Measurements from ENCODE around the gene CRLF1. TPM values are rescaled to one million over a fixed set of nuclear protein-coding genes. Genes with fewer than 3 reads are reported as not detected.

CRLF1 gene
- total RNA-seq, 1 donor from 2014 or later = 16.5 TPM

DNA sequence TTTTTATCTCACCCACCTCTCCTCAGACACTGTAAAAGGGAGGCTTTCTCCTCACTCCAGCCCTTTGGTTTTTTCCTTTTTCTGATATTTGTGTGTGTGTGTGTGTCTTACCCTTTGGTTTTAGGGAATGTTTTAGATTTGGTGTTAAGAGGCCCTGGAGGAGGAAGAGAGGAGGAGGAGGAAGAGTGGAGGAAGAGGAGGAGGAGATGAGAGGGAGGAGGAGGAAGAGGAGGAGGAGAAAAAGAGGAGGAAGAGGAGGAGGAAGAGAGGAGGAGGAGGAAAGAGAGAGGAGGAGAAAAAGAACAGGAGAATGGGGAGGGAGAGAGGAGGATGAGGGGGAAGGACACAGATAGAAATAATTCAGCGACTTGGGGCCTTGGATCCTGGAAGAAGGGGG lies 40.8 kb upstream of the CRLF1 start:
- peaks cover 5% of the 10 kb centered on the region for H3K27me3 ChIP-seq (ENCODE audit: control insufficient read depth, insufficient read depth, low read length)
- TF ChIP-seq, protein P1, sequence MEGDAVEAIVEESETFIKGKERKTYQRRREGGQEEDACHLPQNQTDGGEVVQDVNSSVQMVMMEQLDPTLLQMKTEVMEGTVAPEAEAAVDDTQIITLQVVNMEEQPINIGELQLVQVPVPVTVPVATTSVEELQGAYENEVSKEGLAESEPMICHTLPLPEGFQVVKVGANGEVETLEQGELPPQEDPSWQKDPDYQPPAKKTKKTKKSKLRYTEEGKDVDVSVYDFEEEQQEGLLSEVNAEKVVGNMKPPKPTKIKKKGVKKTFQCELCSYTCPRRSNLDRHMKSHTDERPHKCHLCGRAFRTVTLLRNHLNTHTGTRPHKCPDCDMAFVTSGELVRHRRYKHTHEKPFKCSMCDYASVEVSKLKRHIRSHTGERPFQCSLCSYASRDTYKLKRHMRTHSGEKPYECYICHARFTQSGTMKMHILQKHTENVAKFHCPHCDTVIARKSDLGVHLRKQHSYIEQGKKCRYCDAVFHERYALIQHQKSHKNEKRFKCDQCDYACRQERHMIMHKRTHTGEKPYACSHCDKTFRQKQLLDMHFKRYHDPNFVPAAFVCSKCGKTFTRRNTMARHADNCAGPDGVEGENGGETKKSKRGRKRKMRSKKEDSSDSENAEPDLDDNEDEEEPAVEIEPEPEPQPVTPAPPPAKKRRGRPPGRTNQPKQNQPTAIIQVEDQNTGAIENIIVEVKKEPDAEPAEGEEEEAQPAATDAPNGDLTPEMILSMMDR (IDR thresholded peaks at IDR 0.05; ENCODE audit: insufficient read depth, low read length, poor library complexity, severe bottlenecking) = no peak
- no peaks in the 10 kb centered on the region for H3K36me3 ChIP-seq (ENCODE audit: control insufficient read depth, insufficient read depth, low read length)
- DNase-seq (ENCODE audit: low read depth) = no peak
- no peak overlapping the region for H3K4me3 ChIP-seq (ENCODE audit: low read depth, low read length)

DNA sequence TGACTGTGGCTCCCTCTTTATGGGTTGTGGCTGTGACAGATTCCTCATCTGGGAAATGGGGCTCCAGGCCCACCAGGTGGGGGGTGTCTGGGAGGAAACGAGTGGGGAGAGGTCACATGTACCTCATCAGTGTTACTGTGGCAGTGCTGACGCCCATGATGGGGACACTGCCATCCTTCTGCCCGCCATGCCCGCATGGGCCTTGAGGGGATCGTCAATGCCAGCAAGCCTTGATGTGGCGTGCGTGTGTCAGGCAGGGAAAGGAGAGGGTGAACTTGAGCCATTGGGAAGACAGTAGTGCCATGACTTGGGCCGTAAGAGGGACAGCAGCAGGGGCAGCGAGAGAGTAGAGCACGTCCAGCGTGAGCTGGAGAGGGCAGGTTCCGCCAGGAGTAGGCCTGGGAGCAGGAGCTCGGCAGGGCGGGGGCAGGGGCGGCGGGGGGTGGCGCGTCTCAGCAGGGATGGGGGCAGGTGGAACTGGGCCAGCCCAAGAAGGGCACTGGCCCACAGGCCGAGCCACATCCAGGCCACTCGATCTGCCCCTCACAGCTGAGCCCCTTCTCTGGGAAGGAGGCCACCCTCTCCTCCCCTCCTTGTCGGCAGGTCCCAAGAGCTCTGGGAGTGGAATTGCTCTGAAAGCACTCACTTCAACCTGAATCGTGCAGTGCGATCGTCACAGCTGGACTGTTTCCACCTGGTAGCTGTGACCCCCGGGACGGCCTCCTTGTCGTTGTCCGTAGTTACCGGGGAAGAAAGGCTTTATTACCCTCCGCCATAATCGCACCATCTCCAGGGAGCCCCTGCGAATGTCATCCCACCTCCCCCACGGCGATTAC lies 40.2 kb upstream of the CRLF1 start:
- no peaks in the 10 kb centered on the region for H3K36me3 ChIP-seq (ENCODE audit: control insufficient read depth, insufficient read depth, low read length)
- TF ChIP-seq, protein P1 (IDR thresholded peaks at IDR 0.05; ENCODE audit: insufficient read depth, low read length, poor library complexity, severe bottlenecking) = no peak
- no peak overlapping the region for H3K4me3 ChIP-seq (ENCODE audit: low read depth, low read length)
- peaks cover 5% of the 10 kb centered on the region for H3K27me3 ChIP-seq (ENCODE audit: control insufficient read depth, insufficient read depth, low read length)
- DNase-seq (ENCODE audit: low read depth) = no peak

DNA sequence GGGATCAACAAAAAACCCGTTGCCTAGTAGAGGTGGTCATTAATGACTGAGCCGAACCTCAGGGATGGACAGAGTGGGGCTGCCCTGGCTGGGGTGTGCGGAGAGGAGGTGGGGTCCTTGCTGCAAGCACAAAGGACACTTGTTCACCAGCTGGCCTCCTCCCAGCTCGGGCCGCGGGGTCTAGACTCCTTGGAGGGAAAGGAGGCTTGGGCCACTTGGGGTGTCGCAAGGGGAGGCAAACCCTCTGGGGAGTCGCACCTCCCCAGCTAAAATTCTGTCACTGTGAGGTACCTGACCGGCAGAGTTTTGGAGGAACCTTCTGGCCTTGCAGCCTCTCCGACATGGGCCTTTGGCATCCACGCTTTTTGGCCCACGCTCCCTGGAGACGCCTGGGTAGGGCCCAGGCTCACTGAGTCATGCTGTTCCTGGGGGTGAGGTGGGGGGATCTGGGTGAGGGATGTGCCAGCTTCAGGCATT lies 38.5 kb upstream of the CRLF1 start:
- H3K27me3 ChIP-seq (ENCODE audit: control insufficient read depth, insufficient read depth, low read length) = peaks cover 3% of the 10 kb centered on the region
- TF ChIP-seq, protein P1 (IDR thresholded peaks at IDR 0.05; ENCODE audit: insufficient read depth, low read length, poor library complexity, severe bottlenecking) = no peak
- H3K36me3 ChIP-seq (ENCODE audit: control insufficient read depth, insufficient read depth, low read length) = no peaks in the 10 kb centered on the region
- H3K4me3 ChIP-seq (ENCODE audit: low read depth, low read length) = no peak overlapping the region
- no peak for DNase-seq (ENCODE audit: low read depth)

DNA sequence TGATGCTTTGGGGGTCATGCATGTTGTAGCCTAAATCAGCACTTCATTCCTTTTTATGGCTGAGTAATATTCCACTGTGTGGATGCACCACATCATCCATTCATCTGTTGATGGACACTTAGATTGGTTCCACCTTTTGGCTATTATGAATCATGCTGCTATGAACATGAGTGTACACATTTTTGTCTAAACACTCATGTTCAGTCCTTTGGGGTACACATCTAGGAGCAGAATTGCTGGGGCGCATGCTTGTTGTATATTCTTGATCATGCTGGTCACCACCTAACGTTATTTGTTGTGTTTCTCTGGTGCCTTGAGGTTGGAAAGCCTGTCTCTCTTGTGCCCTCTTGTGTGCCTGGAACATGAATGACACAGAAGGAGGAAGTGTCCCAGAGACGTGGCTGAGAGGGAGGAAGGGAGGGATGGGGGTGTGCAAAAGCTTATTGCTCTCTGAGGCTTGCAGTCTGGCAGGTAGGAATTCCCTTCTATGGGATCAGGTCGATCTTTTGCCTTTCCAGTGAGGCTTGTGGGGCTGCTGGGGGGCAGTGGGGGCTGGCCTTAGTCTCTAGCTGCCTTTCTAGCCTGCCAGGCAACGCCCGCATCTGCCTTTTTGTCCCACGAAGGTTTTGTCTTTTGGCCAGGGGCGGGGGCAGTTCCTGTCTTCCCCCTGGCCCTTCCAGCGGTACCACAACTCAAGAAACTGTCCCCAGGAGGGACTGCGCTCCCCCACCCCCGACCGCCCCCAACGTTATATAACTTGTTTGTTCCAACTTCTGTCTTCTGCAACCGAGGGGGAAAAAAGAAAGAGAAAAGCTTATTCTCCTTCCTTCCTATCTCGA lies 37.8 kb upstream of the CRLF1 start:
- no peak overlapping the region for H3K4me3 ChIP-seq (ENCODE audit: low read depth, low read length)
- DNase-seq (ENCODE audit: low read depth) = no peak
- H3K36me3 ChIP-seq (ENCODE audit: control insufficient read depth, insufficient read depth, low read length) = no peaks in the 10 kb centered on the region
- peaks cover 3% of the 10 kb centered on the region for H3K27me3 ChIP-seq (ENCODE audit: control insufficient read depth, insufficient read depth, low read length)
- TF ChIP-seq, protein P1 (IDR thresholded peaks at IDR 0.05; ENCODE audit: insufficient read depth, low read length, poor library complexity, severe bottlenecking) = no peak

DNA sequence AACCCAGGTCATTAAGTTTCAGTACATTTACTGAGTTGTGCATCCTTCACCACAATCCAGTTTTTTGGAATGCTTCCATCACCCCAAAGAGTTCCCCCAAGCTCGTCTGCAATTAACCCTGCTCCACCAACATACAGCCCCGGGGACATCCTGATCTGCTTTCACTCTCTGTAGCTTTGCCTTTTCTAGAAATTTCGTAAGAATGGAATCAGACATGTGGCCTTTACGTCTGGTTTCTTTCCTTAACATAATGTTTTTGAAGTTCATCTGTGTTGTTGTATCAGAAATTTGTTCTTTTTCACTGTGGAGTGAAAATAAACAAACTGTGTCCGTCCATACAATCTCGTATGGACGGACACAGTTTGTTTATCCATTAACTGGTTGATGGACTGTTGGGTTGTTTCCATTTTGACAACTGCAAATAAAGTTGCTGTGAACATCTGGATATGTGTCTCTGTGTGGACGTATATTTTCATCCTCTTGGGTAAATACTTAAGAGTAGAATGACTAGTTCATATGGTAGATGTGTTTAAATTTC lies 33.2 kb upstream of the CRLF1 start:
- no peaks in the 10 kb centered on the region for H3K36me3 ChIP-seq (ENCODE audit: control insufficient read depth, insufficient read depth, low read length)
- no peak for DNase-seq (ENCODE audit: low read depth)
- no peaks in the 10 kb centered on the region for H3K27me3 ChIP-seq (ENCODE audit: control insufficient read depth, insufficient read depth, low read length)
- TF ChIP-seq, protein P1 (IDR thresholded peaks at IDR 0.05; ENCODE audit: insufficient read depth, low read length, poor library complexity, severe bottlenecking) = no peak
- H3K4me3 ChIP-seq (ENCODE audit: low read depth, low read length) = no peak overlapping the region

All from kidney epithelial cell (primary cell).